ENCODE measurements around the gene TMIGD2.
A peak's percentile ranks its signal among the peaks of the same experiment; 100 is the strongest.
"Not testable (repeated sequence)": the region's sequence is repeated elsewhere in the genome, so short reads cannot be mapped to it uniquely, and the experiment has no call there.

TMIGD2 gene

GRCh38 chr19:4297901-4298809 lies 4.0 kb downstream of the TMIGD2 start:
- peak; percentile 36 for DNase-seq (ENCODE audit: low spot score)

- peak; percentile 64 for DNase-seq (ENCODE audit: low spot score)
Measured at GRCh38 chr19:4295972-4296771, 6.0 kb downstream of the TMIGD2 start.

GRCh38 chr19:4294389-4294788 lies 7.8 kb downstream of the TMIGD2 start:
- DNase-seq (ENCODE audit: low spot score), result no peak

- peak; percentile 29 for DNase-seq (ENCODE audit: low spot score)
Measured at GRCh38 chr19:4292515-4292914, 9.7 kb downstream of the TMIGD2 start.

- DNase-seq (ENCODE audit: low spot score), result no peak
Measured at GRCh38 chr19:4291184-4291732, 10.9 kb downstream of the TMIGD2 start.

- no peak for DNase-seq (ENCODE audit: low spot score)
Measured at GRCh38 chr19:4288091-4288777, 14.0 kb downstream of the TMIGD2 start.

GRCh38 chr19:4286141-4286540 lies 16.0 kb downstream of the TMIGD2 start:
- not testable (repeated sequence) for DNase-seq (ENCODE audit: low spot score)

GRCh38 chr19:4284974-4285373 lies 17.2 kb downstream of the TMIGD2 start:
- DNase-seq (ENCODE audit: low spot score), result no peak

GRCh38 chr19:4284176-4284958 lies 17.8 kb downstream of the TMIGD2 start:
- peak; percentile 76 for DNase-seq (ENCODE audit: low spot score)

GRCh38 chr19:4279530-4280422 lies 22.4 kb downstream of the TMIGD2 start:
- no peak for DNase-seq (ENCODE audit: low spot score)

GRCh38 chr19:4279267-4279529 lies 23.0 kb downstream of the TMIGD2 start:
- no peak for DNase-seq (ENCODE audit: low spot score)

- peak; percentile 94 for DNase-seq (ENCODE audit: low spot score)
Measured at GRCh38 chr19:4278419-4279266, 23.5 kb downstream of the TMIGD2 start, which contains the start of gene SHD. SHD (plus strand) TSS chr19:4279266; CDS start chr19:4280064, 798 bp downstream.

- peak; percentile 76 for DNase-seq (ENCODE audit: low spot score)
Measured at GRCh38 chr19:4278010-4278409, 24.2 kb downstream of the TMIGD2 start.

- DNase-seq (ENCODE audit: low spot score), result peak; percentile 87
Measured at GRCh38 chr19:4277191-4277696, 24.9 kb downstream of the TMIGD2 start.

GRCh38 chr19:4274321-4274686 lies 27.9 kb downstream of the TMIGD2 start:
- not testable (repeated sequence) for DNase-seq (ENCODE audit: low spot score)

- no peak for DNase-seq (ENCODE audit: low spot score)
Measured at GRCh38 chr19:4272894-4273293, 29.3 kb downstream of the TMIGD2 start.

GRCh38 chr19:4268816-4269430 lies 33.3 kb downstream of the TMIGD2 start:
- no peak for DNase-seq (ENCODE audit: low spot score)
